ENCODE results near the gene CCDC38.

DNA sequence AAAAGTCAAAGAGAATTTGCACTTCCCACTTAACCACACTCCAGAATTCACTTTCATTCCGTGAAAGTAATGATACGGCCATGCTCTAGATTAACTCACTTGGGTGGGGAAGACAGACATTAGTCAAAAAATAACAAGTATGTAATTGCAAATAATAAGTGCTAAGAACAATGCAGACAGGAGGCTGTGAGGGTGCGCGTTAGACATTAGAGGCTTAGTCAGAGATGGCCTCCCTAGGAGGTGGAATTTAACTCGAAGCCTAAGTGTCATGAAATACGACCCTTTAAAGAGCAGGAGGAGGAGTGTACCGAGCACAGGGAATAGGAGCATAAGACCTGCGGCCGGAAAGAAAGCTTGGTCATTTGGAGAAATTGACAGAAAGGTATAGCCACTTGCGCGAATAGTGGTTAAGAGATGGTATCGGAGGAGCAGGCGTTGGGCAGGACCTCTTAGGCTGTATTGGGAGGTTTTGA, 83.0 kb downstream of the CCDC38 start:
- TF ChIP-seq SMC3 (conservative IDR thresholded peaks at IDR 0.05; ENCODE audit: poor library complexity): no peak
- no peak for TF ChIP-seq POLR2AphosphoS5 (IDR thresholded peaks at IDR 0.05)
- TF ChIP-seq, protein P1, sequence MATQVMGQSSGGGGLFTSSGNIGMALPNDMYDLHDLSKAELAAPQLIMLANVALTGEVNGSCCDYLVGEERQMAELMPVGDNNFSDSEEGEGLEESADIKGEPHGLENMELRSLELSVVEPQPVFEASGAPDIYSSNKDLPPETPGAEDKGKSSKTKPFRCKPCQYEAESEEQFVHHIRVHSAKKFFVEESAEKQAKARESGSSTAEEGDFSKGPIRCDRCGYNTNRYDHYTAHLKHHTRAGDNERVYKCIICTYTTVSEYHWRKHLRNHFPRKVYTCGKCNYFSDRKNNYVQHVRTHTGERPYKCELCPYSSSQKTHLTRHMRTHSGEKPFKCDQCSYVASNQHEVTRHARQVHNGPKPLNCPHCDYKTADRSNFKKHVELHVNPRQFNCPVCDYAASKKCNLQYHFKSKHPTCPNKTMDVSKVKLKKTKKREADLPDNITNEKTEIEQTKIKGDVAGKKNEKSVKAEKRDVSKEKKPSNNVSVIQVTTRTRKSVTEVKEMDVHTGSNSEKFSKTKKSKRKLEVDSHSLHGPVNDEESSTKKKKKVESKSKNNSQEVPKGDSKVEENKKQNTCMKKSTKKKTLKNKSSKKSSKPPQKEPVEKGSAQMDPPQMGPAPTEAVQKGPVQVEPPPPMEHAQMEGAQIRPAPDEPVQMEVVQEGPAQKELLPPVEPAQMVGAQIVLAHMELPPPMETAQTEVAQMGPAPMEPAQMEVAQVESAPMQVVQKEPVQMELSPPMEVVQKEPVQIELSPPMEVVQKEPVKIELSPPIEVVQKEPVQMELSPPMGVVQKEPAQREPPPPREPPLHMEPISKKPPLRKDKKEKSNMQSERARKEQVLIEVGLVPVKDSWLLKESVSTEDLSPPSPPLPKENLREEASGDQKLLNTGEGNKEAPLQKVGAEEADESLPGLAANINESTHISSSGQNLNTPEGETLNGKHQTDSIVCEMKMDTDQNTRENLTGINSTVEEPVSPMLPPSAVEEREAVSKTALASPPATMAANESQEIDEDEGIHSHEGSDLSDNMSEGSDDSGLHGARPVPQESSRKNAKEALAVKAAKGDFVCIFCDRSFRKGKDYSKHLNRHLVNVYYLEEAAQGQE (IDR thresholded peaks at IDR 0.05; ENCODE audit: borderline replicate concordance): peak; percentile 1

Measured in neural cell (in vitro differentiated cells).